Measurements from ENCODE around the gene FUT8. TPM values are rescaled to one million over a fixed set of nuclear protein-coding genes. Genes with fewer than 3 reads are reported as not detected.

FUT8 gene
- total RNA-seq, 1 donor from 2014 or later = 131 TPM

DNA sequence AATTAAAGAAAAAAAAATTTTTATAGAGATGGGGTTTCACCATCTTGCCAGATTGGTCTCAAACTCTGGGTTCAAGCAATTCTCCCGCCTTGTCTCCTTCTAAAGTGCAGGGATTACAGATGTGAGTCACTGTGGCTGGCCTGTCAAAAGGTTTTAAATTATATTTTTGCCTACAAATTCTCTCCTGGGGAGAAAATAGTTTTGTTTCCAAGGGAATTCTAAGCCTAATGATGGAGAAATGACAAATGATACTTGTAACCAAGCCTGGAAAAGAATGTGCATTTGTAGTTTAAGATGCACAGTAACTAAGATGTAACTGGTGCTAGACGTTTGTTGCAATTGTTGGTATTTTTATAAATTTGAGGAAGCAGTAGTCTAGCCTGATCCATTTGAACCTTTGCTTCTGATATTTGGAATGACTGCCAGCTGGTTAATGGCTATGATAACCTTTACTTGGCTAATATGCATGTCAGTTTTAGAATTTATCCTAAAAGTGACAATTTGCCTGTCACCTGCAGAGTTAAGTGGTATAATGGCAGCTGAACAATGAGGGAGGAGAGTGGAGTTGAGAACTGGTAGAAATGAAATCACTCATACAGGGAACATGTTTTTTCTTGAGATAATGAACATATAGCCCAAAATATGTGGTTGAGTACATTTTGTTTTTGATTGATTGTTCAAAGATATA lies 148.0 kb downstream of the FUT8 start:
- Histone ChIP-seq H4K20me1 (ENCODE audit: low read depth) (no peaks in the 10 kb centered on the region), H3K36me3 (no peaks in the 10 kb centered on the region), H3F3A (ENCODE audit: low read depth) (no peaks in the 10 kb centered on the region), H3K79me2 (ENCODE audit: low read depth) (peaks cover 12% of the 10 kb centered on the region), H3K4me2 (no peak overlapping the region), H3K4me1 (peaks cover 3% of the 10 kb centered on the region), H3K27ac (no peak overlapping the region), H3K4me3 (no peak overlapping the region), H3K9ac (no peak overlapping the region), H3K27me3 (no peaks in the 10 kb centered on the region), H2AFZ (replicated peaks) (no peak overlapping the region), H3K9me3 (ENCODE audit: low read depth) (no peaks in the 10 kb centered on the region)
- Mint-ChIP-seq H3K36me3 (peaks cover 13% of the 10 kb centered on the region), H3K9me3 (no peaks in the 10 kb centered on the region), H3K27me3 (ENCODE audit: insufficient read depth, low read depth) (no peaks in the 10 kb centered on the region), H3K4me1 (no peaks in the 10 kb centered on the region), H3K27ac (no peak overlapping the region), H3K4me3 (no peak overlapping the region)
- TF ChIP-seq, protein P1, sequence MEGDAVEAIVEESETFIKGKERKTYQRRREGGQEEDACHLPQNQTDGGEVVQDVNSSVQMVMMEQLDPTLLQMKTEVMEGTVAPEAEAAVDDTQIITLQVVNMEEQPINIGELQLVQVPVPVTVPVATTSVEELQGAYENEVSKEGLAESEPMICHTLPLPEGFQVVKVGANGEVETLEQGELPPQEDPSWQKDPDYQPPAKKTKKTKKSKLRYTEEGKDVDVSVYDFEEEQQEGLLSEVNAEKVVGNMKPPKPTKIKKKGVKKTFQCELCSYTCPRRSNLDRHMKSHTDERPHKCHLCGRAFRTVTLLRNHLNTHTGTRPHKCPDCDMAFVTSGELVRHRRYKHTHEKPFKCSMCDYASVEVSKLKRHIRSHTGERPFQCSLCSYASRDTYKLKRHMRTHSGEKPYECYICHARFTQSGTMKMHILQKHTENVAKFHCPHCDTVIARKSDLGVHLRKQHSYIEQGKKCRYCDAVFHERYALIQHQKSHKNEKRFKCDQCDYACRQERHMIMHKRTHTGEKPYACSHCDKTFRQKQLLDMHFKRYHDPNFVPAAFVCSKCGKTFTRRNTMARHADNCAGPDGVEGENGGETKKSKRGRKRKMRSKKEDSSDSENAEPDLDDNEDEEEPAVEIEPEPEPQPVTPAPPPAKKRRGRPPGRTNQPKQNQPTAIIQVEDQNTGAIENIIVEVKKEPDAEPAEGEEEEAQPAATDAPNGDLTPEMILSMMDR (IDR thresholded peaks at IDR 0.05) = no peak
- TF ChIP-seq EZH2phosphoT487 (IDR thresholded peaks at IDR 0.05) (no peak), EZH2 (IDR thresholded peaks at IDR 0.05) (no peak)
- DNase-seq (ENCODE audit: low spot score) = no peak

DNA sequence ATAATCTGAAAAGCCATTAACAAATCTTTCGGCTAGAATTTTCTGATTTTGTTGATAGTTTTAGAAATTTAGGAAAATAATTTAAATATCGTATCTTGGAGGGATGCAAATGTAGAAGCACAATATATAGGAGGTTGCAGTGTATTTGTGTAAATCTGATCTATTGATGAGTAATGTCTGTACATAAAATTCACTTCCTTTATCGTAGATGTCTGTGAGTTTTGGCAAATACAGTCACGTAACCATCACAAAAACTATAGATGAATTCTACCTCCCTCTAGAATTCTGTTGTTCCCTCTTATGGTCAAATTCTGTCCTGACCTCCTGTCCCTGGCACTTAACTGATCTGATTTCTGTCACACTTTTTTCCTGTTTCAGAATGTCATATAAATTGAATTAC lies 151.8 kb downstream of the FUT8 start:
- Histone ChIP-seq H3K4me2 (no peak overlapping the region), H3K4me1 (peaks cover 3% of the 10 kb centered on the region), H3K27ac (no peak overlapping the region), H3K9me3 (ENCODE audit: low read depth) (no peaks in the 10 kb centered on the region), H3K9ac (no peak overlapping the region), H2AFZ (replicated peaks) (no peak overlapping the region), H3F3A (ENCODE audit: low read depth) (no peaks in the 10 kb centered on the region), H3K79me2 (ENCODE audit: low read depth) (peaks cover 6% of the 10 kb centered on the region), H3K36me3 (no peaks in the 10 kb centered on the region), H3K4me3 (no peak overlapping the region), H3K27me3 (no peaks in the 10 kb centered on the region), H4K20me1 (ENCODE audit: low read depth) (no peaks in the 10 kb centered on the region)
- Mint-ChIP-seq H3K4me1 (no peaks in the 10 kb centered on the region), H3K27me3 (ENCODE audit: insufficient read depth, low read depth) (no peaks in the 10 kb centered on the region), H3K36me3 (peaks cover 13% of the 10 kb centered on the region), H3K9me3 (no peaks in the 10 kb centered on the region), H3K27ac (no peak overlapping the region), H3K4me3 (no peak overlapping the region)
- TF ChIP-seq EZH2phosphoT487 (IDR thresholded peaks at IDR 0.05) (no peak), EZH2 (IDR thresholded peaks at IDR 0.05) (no peak)
- TF ChIP-seq, protein P1 (IDR thresholded peaks at IDR 0.05) = no peak
- no peak for DNase-seq (ENCODE audit: low spot score)

DNA sequence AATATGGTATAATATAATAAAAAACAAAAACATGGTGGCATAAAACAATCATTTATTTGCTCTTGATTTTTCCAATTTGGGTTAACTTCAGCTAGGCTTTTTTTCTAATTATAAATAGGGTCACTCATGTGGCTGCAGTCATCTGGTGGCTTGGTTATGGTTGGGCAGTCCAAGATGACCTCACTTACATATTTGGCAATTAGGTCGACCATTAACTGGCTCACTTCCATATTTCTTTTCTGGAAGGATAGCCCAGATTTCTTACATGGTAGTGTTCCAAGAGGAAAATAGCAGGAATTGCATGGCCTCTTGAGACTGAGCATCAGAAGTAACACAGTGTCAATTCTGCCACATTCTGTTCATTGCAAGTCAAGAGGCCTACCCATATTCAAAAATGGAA lies 153.4 kb downstream of the FUT8 start:
- no peak for DNase-seq (ENCODE audit: low spot score)
- Mint-ChIP-seq H3K36me3 (peaks cover 13% of the 10 kb centered on the region), H3K27ac (no peak overlapping the region), H3K27me3 (ENCODE audit: insufficient read depth, low read depth) (no peaks in the 10 kb centered on the region), H3K4me3 (no peak overlapping the region), H3K4me1 (no peaks in the 10 kb centered on the region), H3K9me3 (no peaks in the 10 kb centered on the region)
- TF ChIP-seq, protein P1 (IDR thresholded peaks at IDR 0.05) = no peak
- TF ChIP-seq EZH2 (IDR thresholded peaks at IDR 0.05) (no peak), EZH2phosphoT487 (IDR thresholded peaks at IDR 0.05) (no peak)
- no peak overlapping the region for H3K4me3 ChIP-seq
- no peaks in the 10 kb centered on the region for H3K27me3 ChIP-seq
- no peaks in the 10 kb centered on the region for H3K4me1 ChIP-seq
- H3K4me2 ChIP-seq = no peak overlapping the region
- H2AFZ ChIP-seq (replicated peaks) = no peak overlapping the region
- H3K9ac ChIP-seq = no peak overlapping the region
- no peak overlapping the region for H3K27ac ChIP-seq
- no peaks in the 10 kb centered on the region for H4K20me1 ChIP-seq (ENCODE audit: low read depth)
- no peaks in the 10 kb centered on the region for H3F3A ChIP-seq (ENCODE audit: low read depth)
- H3K36me3 ChIP-seq = no peaks in the 10 kb centered on the region
- H3K79me2 ChIP-seq (ENCODE audit: low read depth) = peaks cover 7% of the 10 kb centered on the region
- H3K9me3 ChIP-seq (ENCODE audit: low read depth) = no peaks in the 10 kb centered on the region

Data from neural progenitor cell (in vitro differentiated cells).